A549 (cell line): Measurements from ENCODE around the gene MAGED2. TPM values are rescaled to one million over a fixed set of nuclear protein-coding genes. Genes with fewer than 3 reads are reported as not detected.

Source experiments
- ATAC-seq, 2 experiments: fragments of 200-7000 bp in 1 of 2; fragments of >200 bp in 1 of 2; cut with Nextera tagmentation in 1 of 2; cut with Tn5 transposase in 1 of 2; 3 replicates each; pipeline versions ENCODE4 v1.8.0 to v1.9.1; 2018 to 2020; ENCODE audit warnings: mild to moderate bottlenecking in 1 of 2, moderate library complexity in 1 of 2
- CTCF ChIA-PET: fragments of 300-600 bp; sonication (Branson Sonifier 250); formaldehyde crosslinking; extraction: SDS; loops from one replicate; lab custom pipeline; 2021; ENCODE audit warnings: antibody characterized with exemption, inconsistent platforms; lab: Yijun Ruan, JAX
- POLR2A ChIA-PET: fragments of 350-600 bp; formaldehyde crosslinking; extraction: SDS; loops from one replicate; lab custom pipeline; 2021; ENCODE audit warnings: antibody characterized with exemption, inconsistent platforms; lab: Yijun Ruan, JAX
- DNase-seq, 2 experiments: peaks; one replicate each; pipeline versions ENCODE4 v3.0.0 to v3.0.0-alpha.2; 2011 to 2016; ENCODE audit warnings: low read depth in 1 of 2, low spot score in 1 of 2
- FAIRE-seq: peaks from 2 replicates; lab custom pipeline; 2011; peaks lifted over from hg19 to GRCh38; lab: Jason Lieb, UNC
- H3K27ac ChIP-seq, 2 experiments: fragments of >200 bp; sonication (Bioruptor Twin); formaldehyde crosslinking; 3 replicates each; pipeline ENCODE4 v1.5.1; 2016 to 2017
- H3K4me1 ChIP-seq: fragments of >200 bp; sonication (Bioruptor Twin); formaldehyde crosslinking; 3 replicates; pipeline ENCODE4 v1.6.1; 2016
- H3K4me2 ChIP-seq: fragments of >200 bp; sonication (Bioruptor Twin); formaldehyde crosslinking; 3 replicates; pipeline ENCODE4 v1.6.1; 2016
- H3K4me3 ChIP-seq: fragments of >200 bp; sonication (Bioruptor Twin); formaldehyde crosslinking; 3 replicates; pipeline ENCODE4 v1.5.1; 2016
- H3K9me3 ChIP-seq: fragments of >200 bp; sonication (Bioruptor Twin); formaldehyde crosslinking; 3 replicates; pipeline ENCODE4 v1.6.1; 2016
- CBX8 ChIP-seq: fragments of 200-600 bp; sonication (generic); IDR thresholded peaks from 2 replicates; pipeline ENCODE4 v1.6.1; 2016
- CEBPB ChIP-seq, 2 experiments: fragments of >200 bp in 1 of 2; sonication (Bioruptor Twin) in 1 of 2; formaldehyde crosslinking in 1 of 2; IDR thresholded peaks; 2 replicates each; pipeline ENCODE4 v1.6.1; 2012 to 2016
- CHD4 ChIP-seq: fragments of 200-600 bp; sonication (generic); IDR thresholded peaks from 2 replicates; pipeline ENCODE4 v1.6.1; 2016; ENCODE audit warnings: antibody characterized with exemption, mild to moderate bottlenecking, borderline replicate concordance
- ESRRA ChIP-seq: fragments of 150-350 bp; IDR thresholded peaks from 2 replicates; pipeline ENCODE4 v1.6.1; 2014; ENCODE audit warnings: mild to moderate bottlenecking, low read length, borderline replicate concordance
- FOXS1 ChIP-seq: fragments of 250-450 bp; sonication (Bioruptor Pico); IDR thresholded peaks from 2 replicates; pipeline ENCODE4 v1.5.0; 2020; ENCODE audit warnings: mild to moderate bottlenecking, moderate library complexity
- HOXA7 ChIP-seq: fragments of 250-450 bp; sonication (Bioruptor Pico); IDR thresholded peaks from 2 replicates; pipeline ENCODE4 v1.5.0; 2020; ENCODE audit warnings: mild to moderate bottlenecking, moderate library complexity
- HOXB5 ChIP-seq: fragments of 250-450 bp; sonication (Bioruptor Pico); IDR thresholded peaks from 2 replicates; pipeline ENCODE4 v1.5.0; 2020; ENCODE audit warnings: mild to moderate bottlenecking, moderate library complexity
- JUN ChIP-seq, 2 experiments: fragments of >200 bp; sonication (Bioruptor Twin); formaldehyde crosslinking; IDR thresholded peaks; 2 replicates in 1 of 2; 3 replicates in 1 of 2; pipeline ENCODE4 v1.6.1; 2016 to 2017
- JUNB ChIP-seq: fragments of >200 bp; sonication (Bioruptor Twin); formaldehyde crosslinking; IDR thresholded peaks from 2 replicates; pipeline ENCODE4 v1.6.1; 2016
- MAFK ChIP-seq: fragments of 450-650 bp; IDR thresholded peaks from 2 replicates; pipeline ENCODE4 v1.6.1; 2014; ENCODE audit not compliant: partially characterized antibody
- MAZ ChIP-seq: fragments of 150-350 bp; IDR thresholded peaks from 2 replicates; pipeline ENCODE4 v1.6.1; 2014; ENCODE audit warnings: antibody characterized with exemption, low read depth, low read length, borderline replicate concordance
- MYC ChIP-seq: IDR thresholded peaks from 2 replicates; pipeline ENCODE4 v1.6.1; 2012; ENCODE audit warnings: mild to moderate bottlenecking, inconsistent platforms, low read length, improper control_type of control experiment, borderline replicate concordance
- NPAS2 ChIP-seq: fragments of 250-450 bp; sonication (Bioruptor Pico); IDR thresholded peaks from 2 replicates; pipeline ENCODE4 v1.8.0; 2022; ENCODE audit warnings: mild to moderate bottlenecking, moderate library complexity, borderline replicate concordance
- NR3C1 ChIP-seq: fragments of >200 bp; sonication (Bioruptor Twin); formaldehyde crosslinking; IDR thresholded peaks from 3 replicates; pipeline ENCODE4 v1.6.1; 2017
- RAD21 ChIP-seq, 2 experiments: fragments of >200 bp in 1 of 2; sonication (Bioruptor Twin) in 1 of 2; formaldehyde crosslinking in 1 of 2; IDR thresholded peaks in 1 of 2; conservative IDR thresholded peaks in 1 of 2; 2 replicates in 1 of 2; 3 replicates in 1 of 2; pipeline ENCODE4 v1.6.1; 2012 to 2018; ENCODE audit warnings: inconsistent platforms in 1 of 2
- RNF2 ChIP-seq: fragments of 200-600 bp; sonication (generic); IDR thresholded peaks from 2 replicates; pipeline ENCODE4 v1.6.1; 2016; ENCODE audit warnings: low read depth, mild to moderate bottlenecking, antibody characterized with exemption, moderate library complexity, borderline replicate concordance
- SMC3 ChIP-seq: fragments of >200 bp; sonication (Bioruptor Twin); formaldehyde crosslinking; IDR thresholded peaks from 3 replicates; pipeline ENCODE4 v1.6.1; 2018; ENCODE audit warnings: inconsistent platforms
- TFCP2L1 ChIP-seq: fragments of 250-450 bp; sonication (Bioruptor Pico); IDR thresholded peaks from 2 replicates; pipeline ENCODE4 v1.5.0; 2021; ENCODE audit warnings: mild to moderate bottlenecking
- ZC3H11A ChIP-seq: fragments of 450-650 bp; IDR thresholded peaks from 2 replicates; pipeline ENCODE4 v1.6.1; 2014; ENCODE audit warnings: antibody characterized with exemption, mild to moderate bottlenecking
- ZFP36 ChIP-seq: fragments of 450-650 bp; IDR thresholded peaks from 2 replicates; pipeline ENCODE4 v1.6.1; 2014; ENCODE audit warnings: borderline replicate concordance; ENCODE audit not compliant: partially characterized antibody
- ZSCAN20 ChIP-seq: fragments of 250-450 bp; sonication (Bioruptor Pico); IDR thresholded peaks from 2 replicates; pipeline ENCODE4 v1.8.0; 2022; ENCODE audit warnings: mild to moderate bottlenecking, moderate library complexity
- WGBS: methylation state at CpG from one replicate; pipeline ENCODE4 v1.1.6; 2017; ENCODE audit errors: missing lambda C conversion rate; 5-methylcytosine and 5-hydroxymethylcytosine counted together
- polyA plus RNA-seq, 4 experiments: library from polyadenylated mRNA; depleted of rRNA in 3 of 4; stranded (reverse); fragments of >200 nt; fragmentation: RNase III in 1 of 4; extraction: RNeasy Plus Mini Kit Qiagen cat#74134 plus additional on column Dnase treatment in 1 of 4; gene quantifications; 2 replicates in 3 of 4; 3 replicates in 1 of 4; pipeline ENCODE4 v1.2.3, GENCODE V29; 2011 to 2017
- TF ChIP-seq, protein P1 (sequence below): IDR thresholded peaks from 2 replicates; pipeline ENCODE4 v1.6.1; 2012
- TF ChIP-seq, protein P2 (sequence below): fragments of >200 bp; sonication (Bioruptor Twin); formaldehyde crosslinking; IDR thresholded peaks from 3 replicates; pipeline ENCODE4 v1.5.1; 2016

MAGED2 gene
- polyA plus RNA-seq, 2 of the 4 experiments (the other 2 are of a cell fraction), result 79.9 to 109 TPM

DNA sequence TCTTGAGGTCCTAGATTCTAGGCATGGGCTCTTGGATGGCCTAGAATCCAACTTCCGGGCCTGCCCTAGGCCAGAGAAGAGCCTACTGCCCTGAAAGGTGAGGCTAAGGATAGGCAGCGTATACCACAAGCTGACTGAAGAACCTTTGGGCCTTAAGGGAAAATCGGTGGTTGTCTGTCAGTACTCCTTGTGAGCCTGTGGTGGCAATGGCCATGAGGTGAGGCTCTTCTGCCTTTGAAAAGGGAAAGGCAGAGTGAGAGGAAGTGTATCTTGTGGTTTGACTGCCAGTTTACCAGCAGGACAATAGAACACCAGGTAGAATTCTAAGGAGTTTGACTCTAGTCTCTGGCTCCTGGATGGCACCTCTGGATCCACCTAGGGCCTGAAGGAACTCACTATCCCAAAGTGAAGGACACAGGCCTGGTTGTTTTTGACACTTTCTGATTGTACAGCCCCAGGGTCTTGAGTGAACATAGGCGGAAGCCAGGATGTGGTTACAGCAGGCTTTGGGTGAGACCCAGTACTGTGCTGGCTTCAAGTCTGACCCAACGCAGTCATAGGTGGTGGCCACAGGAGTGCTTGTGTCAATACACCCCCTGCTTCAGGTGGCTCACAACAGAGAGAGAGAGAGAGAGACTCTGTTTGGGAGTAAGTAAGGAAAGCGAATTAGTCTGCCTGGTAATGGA, 30.4 kb upstream of the MAGED2 start:
- ChIA-PET POLR2A (no interaction called here), CTCF (no interaction called here)
- DNase-seq (no peak), ATAC-seq (no peak), FAIRE-seq (no peak)
- Histone ChIP-seq H3K4me1 (no peaks in the 10 kb centered on the region), H3K4me3 (no peak overlapping the region), H3K9me3 (no peaks in the 10 kb centered on the region), H3K27ac (no peak overlapping the region), H3K4me2 (no peak overlapping the region)
- no peak for TF ChIP-seq RNF2
- no peak for TF ChIP-seq CHD4
- TF ChIP-seq ESRRA, result no peak
- no peak for TF ChIP-seq MYC
- no peak for TF ChIP-seq CEBPB (IDR thresholded peaks at IDR 0.05)
- TF ChIP-seq ZFP36, result no peak
- no peak for TF ChIP-seq CBX8
- no peak for TF ChIP-seq JUNB
- 41% methylated on average over 6 of the region's 6 CpGs for WGBS

DNA sequence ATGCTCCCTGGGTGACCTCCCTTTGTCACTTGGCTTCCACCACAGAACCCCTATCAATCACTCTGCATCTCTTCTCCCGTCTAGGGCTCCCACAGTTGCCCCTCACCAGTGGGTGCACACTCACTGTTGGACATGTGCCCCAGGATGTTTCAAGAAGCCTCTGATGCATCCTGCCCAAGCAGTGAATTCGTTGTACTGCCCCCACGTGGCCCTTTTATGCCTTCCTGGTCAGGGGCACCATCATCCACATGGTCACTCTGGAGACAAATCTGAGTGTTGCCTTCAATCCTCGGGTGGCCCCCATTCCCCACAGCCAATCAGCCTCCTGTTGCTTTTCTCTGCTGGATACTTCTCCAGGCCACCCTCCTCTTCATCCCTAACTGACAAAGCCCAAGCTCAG, 21.6 kb upstream of the MAGED2 start:
- ChIA-PET CTCF (interaction anchor here (1.5 kb wide), 1 partner anchor 12 kb away, joined by 4 read pairs; the partner anchor contains the start of gene ITIH6), POLR2A (no interaction called here)
- FAIRE-seq (no peak), ATAC-seq (peak; percentile 13 to 84; a peak in 3 of 6 replicates), DNase-seq (peak in 1 of 2 experiments; percentile 21)
- H3K4me3 ChIP-seq, result no peak overlapping the region
- no peaks in the 10 kb centered on the region for H3K4me1 ChIP-seq
- H3K4me2 ChIP-seq, result no peak overlapping the region
- H3K9me3 ChIP-seq, result no peaks in the 10 kb centered on the region
- TF ChIP-seq HOXB5 (CRISPR knock-in tag), result no peak
- no peak for TF ChIP-seq ZSCAN20 (CRISPR knock-in tag)
- TF ChIP-seq NR3C1, result no peak
- TF ChIP-seq RAD21 (conservative IDR thresholded peaks at IDR 0.05 in 1 of 2, IDR thresholded peaks at IDR 0.05 in 1 of 2), result peak in 1 of 2 experiments; percentile 21; a peak in 1 of 5 replicates
- no peak overlapping the region for H3K27ac ChIP-seq
- WGBS, result 4% methylated on average over 4 of the region's 4 CpGs

DNA sequence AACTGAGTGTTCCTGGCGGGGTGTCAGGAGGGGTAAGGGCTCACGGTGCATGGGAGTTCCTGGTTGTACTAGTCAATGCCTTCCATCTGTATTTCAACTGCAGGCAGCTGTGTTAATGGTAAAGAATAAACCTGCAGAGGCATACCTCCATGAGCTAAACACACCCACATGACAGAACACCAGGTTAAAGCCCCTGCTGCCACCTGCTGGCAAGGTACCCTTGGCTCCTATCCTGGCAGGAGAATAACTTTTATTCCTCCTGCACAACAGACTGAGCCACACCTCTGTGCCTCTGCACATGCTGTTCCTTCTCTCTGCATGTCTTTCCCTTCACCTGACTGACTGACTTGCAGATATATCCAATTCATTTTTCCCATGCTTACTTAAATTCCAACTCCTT, 20.6 kb upstream of the MAGED2 start:
- no peaks in the 10 kb centered on the region for H3K4me1 ChIP-seq
- 65% methylated on average over 2 of the region's 2 CpGs for WGBS
- TF ChIP-seq, protein P1, sequence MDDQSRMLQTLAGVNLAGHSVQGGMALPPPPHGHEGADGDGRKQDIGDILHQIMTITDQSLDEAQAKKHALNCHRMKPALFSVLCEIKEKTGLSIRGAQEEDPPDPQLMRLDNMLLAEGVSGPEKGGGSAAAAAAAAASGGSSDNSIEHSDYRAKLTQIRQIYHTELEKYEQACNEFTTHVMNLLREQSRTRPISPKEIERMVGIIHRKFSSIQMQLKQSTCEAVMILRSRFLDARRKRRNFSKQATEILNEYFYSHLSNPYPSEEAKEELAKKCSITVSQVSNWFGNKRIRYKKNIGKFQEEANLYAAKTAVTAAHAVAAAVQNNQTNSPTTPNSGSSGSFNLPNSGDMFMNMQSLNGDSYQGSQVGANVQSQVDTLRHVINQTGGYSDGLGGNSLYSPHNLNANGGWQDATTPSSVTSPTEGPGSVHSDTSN, result no peak
- TF ChIP-seq JUN (IDR thresholded peaks at IDR 0.05) (no peak), NPAS2 (no peak), MAFK (no peak), SMC3 (0 out of 3 replicates have a peak, but pooled peaks have one; percentile 8), ZC3H11A (no peak), HOXB5 (CRISPR knock-in tag) (no peak), TFCP2L1 (CRISPR knock-in tag) (no peak), MAZ (no peak), RAD21 (conservative IDR thresholded peaks at IDR 0.05 in 1 of 2, IDR thresholded peaks at IDR 0.05 in 1 of 2) (peak; percentile 14 to 53; a peak in 2 of 5 replicates), FOXS1 (CRISPR knock-in tag) (no peak), ZSCAN20 (CRISPR knock-in tag) (no peak), HOXA7 (CRISPR knock-in tag) (no peak)
- TF ChIP-seq, protein P2, sequence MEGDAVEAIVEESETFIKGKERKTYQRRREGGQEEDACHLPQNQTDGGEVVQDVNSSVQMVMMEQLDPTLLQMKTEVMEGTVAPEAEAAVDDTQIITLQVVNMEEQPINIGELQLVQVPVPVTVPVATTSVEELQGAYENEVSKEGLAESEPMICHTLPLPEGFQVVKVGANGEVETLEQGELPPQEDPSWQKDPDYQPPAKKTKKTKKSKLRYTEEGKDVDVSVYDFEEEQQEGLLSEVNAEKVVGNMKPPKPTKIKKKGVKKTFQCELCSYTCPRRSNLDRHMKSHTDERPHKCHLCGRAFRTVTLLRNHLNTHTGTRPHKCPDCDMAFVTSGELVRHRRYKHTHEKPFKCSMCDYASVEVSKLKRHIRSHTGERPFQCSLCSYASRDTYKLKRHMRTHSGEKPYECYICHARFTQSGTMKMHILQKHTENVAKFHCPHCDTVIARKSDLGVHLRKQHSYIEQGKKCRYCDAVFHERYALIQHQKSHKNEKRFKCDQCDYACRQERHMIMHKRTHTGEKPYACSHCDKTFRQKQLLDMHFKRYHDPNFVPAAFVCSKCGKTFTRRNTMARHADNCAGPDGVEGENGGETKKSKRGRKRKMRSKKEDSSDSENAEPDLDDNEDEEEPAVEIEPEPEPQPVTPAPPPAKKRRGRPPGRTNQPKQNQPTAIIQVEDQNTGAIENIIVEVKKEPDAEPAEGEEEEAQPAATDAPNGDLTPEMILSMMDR, result no peak
- peak in 1 of 2 experiments; percentile 25 for DNase-seq
- ATAC-seq, result peak; percentile 68 to 88; a peak in 5 of 6 replicates
- POLR2A ChIA-PET, result interaction anchor here (1.0 kb wide), 1 partner anchor 147 kb away, joined by 3 read pairs; no protein-coding TSS in a partner anchor
- no peak overlapping the region for H3K4me2 ChIP-seq
- no peak overlapping the region for H3K4me3 ChIP-seq
- no peaks in the 10 kb centered on the region for H3K9me3 ChIP-seq
- no peak overlapping the region for H3K27ac ChIP-seq
- CTCF ChIA-PET, result interaction anchor here (0.6 to 1.5 kb wide), 3 partner anchors 11 to 147 kb away, joined by 3 to 7 read pairs (median 4); partner anchors contain the start of gene ITIH6
- peak; percentile 13 for FAIRE-seq
